ENCODE results near the gene ADI1. TPM values are rescaled to one million over a fixed set of nuclear protein-coding genes. Genes with fewer than 3 reads are reported as not detected.

ADI1 gene
- total RNA-seq, 1 donor = 66.5 TPM

GRCh38 chr2:3469486-3469885 is 49.8 kb downstream of the ADI1 start:
- H3K4me3 ChIP-seq (ENCODE audit: low read depth, low read length) = no peak overlapping the region
- DNase-seq (ENCODE audit: low read depth) = no peak
- TF ChIP-seq, protein P1, sequence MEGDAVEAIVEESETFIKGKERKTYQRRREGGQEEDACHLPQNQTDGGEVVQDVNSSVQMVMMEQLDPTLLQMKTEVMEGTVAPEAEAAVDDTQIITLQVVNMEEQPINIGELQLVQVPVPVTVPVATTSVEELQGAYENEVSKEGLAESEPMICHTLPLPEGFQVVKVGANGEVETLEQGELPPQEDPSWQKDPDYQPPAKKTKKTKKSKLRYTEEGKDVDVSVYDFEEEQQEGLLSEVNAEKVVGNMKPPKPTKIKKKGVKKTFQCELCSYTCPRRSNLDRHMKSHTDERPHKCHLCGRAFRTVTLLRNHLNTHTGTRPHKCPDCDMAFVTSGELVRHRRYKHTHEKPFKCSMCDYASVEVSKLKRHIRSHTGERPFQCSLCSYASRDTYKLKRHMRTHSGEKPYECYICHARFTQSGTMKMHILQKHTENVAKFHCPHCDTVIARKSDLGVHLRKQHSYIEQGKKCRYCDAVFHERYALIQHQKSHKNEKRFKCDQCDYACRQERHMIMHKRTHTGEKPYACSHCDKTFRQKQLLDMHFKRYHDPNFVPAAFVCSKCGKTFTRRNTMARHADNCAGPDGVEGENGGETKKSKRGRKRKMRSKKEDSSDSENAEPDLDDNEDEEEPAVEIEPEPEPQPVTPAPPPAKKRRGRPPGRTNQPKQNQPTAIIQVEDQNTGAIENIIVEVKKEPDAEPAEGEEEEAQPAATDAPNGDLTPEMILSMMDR (IDR thresholded peaks at IDR 0.05; ENCODE audit: insufficient read depth, low read depth, low read length) = no peak

DNA sequence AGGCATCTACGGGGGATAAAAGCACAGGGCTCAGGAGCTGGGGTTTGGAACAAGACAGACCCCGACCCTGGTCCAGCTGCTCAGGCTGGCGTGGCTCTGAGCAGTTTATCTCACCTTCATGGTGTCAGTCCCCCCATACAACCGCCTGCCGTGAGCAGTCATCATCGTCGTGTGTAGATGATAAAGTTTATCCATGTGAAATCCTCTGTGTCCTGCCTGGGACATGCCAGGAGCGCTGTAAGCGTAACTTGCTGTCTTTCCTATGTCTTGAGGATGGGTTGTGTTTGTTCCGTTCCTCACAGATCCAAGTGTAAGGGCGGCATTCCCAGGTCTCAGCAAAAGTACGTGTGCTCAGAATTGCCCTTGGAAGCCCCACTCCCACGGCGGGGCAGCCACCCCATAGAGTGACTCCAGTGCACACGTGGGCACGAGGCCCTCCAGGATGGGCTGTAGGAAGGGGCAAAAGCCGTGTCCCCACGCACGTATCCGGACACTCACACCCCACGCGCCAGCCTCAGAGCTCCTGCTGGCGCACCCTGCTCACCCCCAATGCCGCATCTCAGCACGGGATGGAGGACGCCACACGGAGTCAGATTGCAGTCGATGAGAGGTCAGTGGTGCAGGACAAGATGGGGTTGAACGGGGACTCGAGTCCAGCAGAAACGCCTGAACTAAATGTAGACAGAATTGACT is 50.9 kb downstream of the ADI1 start:
- TF ChIP-seq, protein P1 (IDR thresholded peaks at IDR 0.05; ENCODE audit: insufficient read depth, low read depth, low read length) = no peak
- H3K4me3 ChIP-seq (ENCODE audit: low read depth, low read length) = no peak overlapping the region
- DNase-seq (ENCODE audit: low read depth) = no peak

DNA sequence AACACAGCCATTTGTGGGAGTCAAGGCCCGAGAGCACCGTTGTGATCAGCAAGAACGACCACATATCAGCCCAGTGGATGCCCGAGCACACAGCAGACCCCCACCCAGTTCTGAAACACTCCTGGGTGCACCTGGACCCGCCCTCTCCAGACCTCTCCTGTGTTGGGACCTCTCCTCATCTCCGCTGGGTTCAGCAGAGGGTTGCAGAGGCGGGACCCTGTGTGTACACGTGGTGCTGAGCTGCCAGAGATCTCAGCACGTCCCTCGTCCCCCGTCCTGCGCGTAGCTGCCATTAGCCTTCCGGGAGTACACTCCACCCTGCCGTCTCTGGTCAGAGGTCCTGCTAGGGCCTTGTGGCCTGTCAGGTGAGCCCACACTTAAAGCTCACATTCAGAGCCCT is 51.7 kb downstream of the ADI1 start:
- H3K4me3 ChIP-seq (ENCODE audit: low read depth, low read length) = no peak overlapping the region
- TF ChIP-seq, protein P1 (IDR thresholded peaks at IDR 0.05; ENCODE audit: insufficient read depth, low read depth, low read length) = no peak
- DNase-seq (ENCODE audit: low read depth) = no peak

GRCh38 chr2:3466966-3467365 is 52.4 kb downstream of the ADI1 start:
- no peak for DNase-seq (ENCODE audit: low read depth)
- TF ChIP-seq, protein P1 (IDR thresholded peaks at IDR 0.05; ENCODE audit: insufficient read depth, low read depth, low read length) = no peak
- H3K4me3 ChIP-seq (ENCODE audit: low read depth, low read length) = no peak overlapping the region

DNA sequence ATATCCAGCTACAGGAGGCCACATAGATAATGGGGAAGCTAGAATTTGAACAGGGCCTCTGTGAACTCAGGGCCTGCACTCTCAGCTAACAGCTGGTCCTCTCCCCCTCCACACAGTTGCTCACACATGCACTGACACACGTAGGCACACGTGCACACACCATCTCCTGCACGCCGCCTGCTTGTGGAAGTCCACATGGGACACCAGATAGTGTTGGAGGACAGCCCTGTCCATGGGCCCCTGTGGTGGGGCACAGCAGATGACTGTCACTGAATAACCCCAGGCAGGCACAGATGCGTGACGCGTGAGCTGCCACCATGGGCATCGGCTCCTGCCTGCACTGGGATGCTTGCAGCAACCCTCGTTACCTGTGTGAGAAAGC is 52.9 kb downstream of the ADI1 start:
- DNase-seq (ENCODE audit: low read depth) = no peak
- no peak overlapping the region for H3K4me3 ChIP-seq (ENCODE audit: low read depth, low read length)
- TF ChIP-seq, protein P1 (IDR thresholded peaks at IDR 0.05; ENCODE audit: insufficient read depth, low read depth, low read length) = no peak

DNA sequence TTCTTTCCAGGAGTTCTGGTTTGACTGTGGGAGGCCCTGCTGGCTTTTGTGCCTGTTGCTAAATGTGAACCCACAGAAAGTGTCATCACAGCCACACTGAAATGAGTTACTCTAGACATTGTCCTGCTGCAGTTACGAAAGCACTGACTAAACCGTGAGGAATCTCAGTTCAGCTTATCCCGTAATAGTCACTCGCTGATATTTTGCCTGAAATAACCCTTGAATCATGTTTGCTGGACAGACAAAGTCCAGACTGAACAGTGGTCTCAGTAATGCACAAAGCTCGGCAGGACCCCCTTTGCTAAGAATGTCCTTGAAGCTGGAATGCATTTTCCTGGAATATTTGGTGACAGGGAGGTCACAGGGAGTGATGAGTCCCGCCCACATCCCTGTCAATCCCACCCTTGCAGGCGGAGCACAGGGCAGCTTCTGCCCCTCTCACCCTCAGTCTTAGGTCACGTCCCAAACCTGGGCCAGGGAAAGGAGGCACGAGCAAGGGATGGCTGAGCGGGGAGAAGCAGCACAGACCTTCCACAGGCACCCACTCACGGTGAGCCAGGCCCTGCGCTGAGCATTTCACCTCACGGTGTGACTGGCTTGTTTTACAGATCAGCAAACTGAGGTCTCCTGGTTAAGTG is 53.4 kb downstream of the ADI1 start:
- no peak overlapping the region for H3K4me3 ChIP-seq (ENCODE audit: low read depth, low read length)
- peak; percentile 97 for DNase-seq (ENCODE audit: low read depth)
- TF ChIP-seq, protein P1 (IDR thresholded peaks at IDR 0.05; ENCODE audit: insufficient read depth, low read depth, low read length) = no peak

All from fibroblast of villous mesenchyme (primary cell).